HG02870 (cell line): ENCODE measurements around the gene IL1A.

Experiments used
- ATAC-seq: cut with Tn5 transposase; IDR thresholded peaks from one replicate; pipeline ENCODE4 v1.9.1; 2021; ENCODE audit warnings: mild to moderate bottlenecking, moderate library complexity; ENCODE audit not compliant: unreplicated experiment

IL1A gene

DNA sequence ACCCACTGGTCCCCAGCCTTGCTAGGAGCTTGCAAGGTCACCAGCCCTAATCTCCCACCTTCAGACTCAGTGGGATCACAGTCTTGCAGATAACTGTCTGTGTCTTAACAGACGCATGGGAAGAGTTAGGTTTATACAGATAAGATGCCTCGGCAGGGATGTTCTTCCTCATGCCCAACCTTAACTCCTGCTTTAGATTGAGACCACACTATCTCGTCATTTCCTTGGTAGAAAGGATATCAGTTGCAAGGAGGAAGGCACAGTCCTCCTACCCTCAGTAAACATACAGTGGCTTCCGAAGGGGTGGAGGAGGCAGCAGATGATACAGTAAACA is 56.3 kb downstream of the IL1A start:
- no peak for ATAC-seq

DNA sequence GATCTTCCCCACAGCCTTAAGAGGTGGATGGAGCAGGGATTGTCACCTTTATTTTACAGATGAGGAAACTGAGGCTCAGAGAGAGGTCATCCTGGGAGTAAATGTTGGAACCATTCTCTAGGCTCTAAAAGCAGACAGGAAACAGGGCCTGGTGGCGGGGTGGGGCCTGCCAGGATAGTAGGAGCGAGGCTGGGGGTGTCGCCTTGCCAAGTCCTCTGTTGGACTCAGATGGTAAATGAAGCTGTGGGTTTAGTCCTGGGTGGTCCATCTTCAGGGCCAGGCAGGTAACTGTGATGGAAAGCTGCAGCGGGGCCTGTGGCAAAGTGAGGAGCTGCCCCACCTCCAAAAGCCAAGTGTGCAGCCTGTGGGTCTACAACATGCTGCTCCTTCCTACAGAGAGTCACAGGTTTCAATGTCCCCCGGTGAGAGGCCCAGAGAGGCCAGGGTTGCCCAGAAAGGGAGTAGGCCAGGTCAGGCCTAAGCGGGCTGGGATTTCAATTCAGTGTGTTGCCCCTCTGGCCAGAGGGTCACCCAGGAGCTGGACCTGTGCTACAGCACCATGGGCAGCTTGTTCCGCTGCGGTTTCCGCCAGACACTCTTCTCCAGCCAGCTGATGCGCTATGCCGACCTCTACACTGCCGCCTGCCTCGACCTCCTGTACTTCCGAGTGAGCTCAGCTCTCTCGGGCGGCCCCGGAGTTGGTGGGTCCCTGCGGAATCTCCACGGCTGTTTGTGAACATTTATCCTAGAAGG is 56.8 kb downstream of the IL1A start:
- no peak for ATAC-seq

DNA sequence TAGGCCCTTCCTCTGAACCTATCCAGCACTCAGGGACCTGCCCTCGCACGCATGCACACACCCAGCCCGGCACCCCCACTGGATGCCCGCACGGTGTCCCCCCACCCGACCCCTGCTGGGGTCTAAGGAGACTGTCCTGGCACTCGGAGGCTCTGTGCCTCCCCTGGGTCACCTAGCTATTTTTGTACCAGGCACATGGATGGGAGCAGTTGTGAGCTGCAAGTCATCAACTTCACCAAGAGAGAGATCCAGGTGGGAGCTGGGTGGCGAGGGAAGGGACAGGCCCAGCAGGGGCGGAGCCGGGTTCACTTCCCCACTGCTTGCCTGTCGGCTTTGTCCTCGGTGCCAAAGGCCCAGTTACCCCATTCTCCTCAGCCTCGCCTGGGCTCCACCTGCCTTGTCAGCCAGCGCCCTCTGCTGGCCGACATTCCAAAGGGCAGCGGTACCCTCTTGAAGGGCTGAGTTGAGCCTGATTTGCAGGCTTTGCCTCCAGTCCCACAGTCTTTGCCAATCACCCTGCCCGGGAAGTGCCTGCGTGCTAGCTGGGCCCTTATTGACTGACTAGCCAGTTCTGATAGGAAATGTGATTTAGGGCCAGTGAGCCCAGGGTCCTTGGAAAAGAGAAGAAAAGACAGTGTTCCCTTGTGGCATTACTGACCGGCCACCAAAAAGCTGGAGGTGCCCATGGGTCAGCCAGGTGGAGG is 57.7 kb downstream of the IL1A start:
- ATAC-seq: peak; percentile 77

DNA sequence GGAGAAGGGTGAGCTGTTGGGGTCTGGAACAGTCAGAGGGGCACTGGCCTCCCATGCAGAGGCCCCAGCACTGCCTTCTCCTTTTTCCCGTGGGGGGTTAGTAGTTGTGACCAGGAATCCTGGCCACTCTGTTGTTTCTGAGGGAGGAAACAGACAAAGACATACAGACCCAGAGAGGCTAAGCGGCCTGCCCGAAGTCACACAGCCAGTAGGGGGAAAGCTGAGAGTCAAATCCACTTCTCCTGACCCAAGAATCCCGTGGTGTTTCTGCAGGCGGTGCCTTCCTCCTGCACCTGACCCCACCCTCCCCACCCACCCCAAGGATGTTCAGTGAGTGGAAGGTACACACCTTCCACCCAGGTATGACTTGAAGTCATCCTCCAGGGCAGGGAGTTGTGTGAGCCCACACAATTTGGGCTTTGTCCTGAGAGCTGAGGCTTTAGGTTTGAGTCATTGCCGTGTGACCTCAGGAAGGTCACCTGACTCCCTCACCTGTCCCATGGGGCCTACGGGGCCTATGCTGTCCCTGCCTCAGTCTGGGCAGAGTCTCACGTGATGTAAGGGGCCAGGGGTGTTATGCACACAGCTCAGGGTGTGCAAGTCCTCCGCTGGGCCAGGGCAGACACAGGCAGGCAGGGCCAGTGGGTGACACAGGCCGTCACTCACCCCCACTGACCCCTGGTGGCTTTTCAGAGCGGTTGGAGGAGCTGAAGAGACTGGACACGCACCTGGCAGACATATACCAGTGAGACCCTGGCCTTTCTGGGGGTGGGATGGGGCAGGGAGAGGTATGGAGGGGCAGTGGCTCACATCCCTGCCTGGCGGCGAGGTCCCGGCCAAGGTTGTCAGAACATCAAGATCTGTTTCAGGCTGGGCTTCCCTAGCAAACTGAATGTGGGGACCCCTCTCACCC is 58.5 kb downstream of the IL1A start:
- peak; percentile 47 for ATAC-seq

DNA sequence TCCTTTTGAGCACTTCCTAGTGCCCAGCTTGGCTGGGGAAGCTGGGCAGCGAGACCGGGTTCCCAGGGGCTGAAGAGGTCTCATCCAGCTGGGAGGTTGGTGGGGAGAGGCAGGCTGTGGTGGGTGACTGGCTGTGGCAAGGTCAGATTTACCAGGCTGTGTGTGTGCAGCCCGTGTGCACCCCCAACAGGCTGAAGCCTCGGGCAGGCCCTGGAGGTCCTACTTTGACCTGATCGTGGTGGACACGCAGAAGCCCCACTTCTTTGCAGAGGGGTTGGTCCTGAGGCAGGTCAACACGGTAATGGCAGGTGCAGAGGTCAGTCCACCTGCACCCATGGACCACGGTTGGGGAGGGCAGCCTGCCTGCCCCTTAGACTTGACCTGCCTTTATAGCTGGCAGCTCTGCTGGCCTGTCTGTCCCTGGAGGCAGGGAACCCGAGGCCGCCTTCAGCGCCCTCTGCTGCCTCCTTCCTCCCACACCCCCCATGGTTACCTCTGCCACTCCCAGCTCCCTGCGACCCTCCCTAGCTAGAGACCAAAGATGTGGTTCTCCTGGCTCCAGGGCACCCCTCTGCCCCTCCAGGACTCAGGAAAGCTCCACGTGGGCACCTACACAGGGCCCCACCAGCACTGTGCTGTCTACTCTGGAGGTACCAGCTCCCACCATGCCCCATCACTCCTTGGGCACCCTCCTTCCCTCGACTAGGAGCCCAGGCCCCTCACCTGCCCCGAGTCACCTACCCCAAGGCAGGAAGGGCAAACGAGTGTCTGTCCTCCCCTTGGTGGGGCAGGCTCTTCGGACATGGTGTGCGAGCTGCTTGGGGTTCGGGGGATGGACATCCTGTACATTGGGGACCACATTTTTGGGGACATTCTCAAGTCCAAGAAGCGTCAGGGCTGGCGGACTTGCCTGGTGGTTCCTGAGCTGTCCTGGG is 59.4 kb downstream of the IL1A start:
- ATAC-seq: no peak

DNA sequence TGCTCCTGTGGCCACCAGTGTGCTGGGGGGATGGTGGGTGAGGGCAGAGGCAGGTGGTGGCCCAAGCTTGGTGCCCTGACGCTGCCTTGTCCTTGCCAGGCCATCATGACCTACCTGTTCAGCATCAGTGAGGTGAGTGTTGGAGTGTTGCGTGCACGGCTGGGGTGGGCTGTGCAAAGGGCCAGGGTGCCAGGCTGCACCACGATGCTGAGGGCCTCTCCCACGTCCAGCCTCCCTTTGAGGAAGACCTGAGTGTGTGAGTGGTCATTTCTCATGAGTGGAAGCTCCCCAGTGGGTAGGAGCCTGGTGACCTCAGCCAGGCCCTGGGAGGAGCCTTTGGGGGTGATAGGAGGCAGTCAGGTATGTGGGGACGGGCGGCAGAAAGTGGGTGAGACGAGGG is 60.3 kb downstream of the IL1A start:
- ATAC-seq: no peak
